Measurements from ENCODE around the gene ZNF761. TPM values are rescaled to one million over a fixed set of nuclear protein-coding genes. Genes with fewer than 3 reads are reported as not detected.
A peak's percentile ranks its signal among the peaks of the same experiment; 100 is the strongest.
"Not testable (repeated sequence)": the region's sequence is repeated elsewhere in the genome, so short reads cannot be mapped to it uniquely, and the experiment has no call there.

ZNF761 gene
- total and polyA plus RNA-seq, 2 experiments from 2014 or later: 11.3 to 11.7 TPM

DNA sequence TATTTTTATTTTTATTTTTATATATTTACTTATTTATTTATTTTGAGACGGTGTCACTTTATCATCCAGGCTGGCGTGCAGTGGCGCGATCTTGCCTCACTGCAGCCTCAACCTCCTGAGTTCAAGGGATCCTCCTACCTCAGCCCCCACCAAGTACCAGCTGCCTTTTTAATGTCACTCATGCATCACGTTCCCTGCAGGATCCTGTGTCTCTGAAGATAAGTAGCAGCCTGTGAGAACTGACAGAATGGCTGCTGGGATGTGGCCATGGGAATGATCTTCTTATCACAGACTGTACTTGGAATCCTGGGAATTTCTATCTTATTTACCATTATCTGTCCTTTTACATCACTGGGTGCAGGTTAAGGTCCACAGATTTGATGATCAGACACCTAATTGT, 9.2 kb upstream of the ZNF761 start:
- H3K9me3 ChIP-seq (ENCODE audit: low read depth): no peaks in the 10 kb centered on the region
- TF ChIP-seq CTCF (IDR thresholded peaks at IDR 0.05; ENCODE audit: low read depth, low read length): no peak
- no peaks in the 10 kb centered on the region for H3K27me3 ChIP-seq
- H3K4me1 ChIP-seq (ENCODE audit: low read depth): no peaks in the 10 kb centered on the region
- no peaks in the 10 kb centered on the region for H3K36me3 ChIP-seq
- no peak overlapping the region for H3K4me3 ChIP-seq
- H3K27ac ChIP-seq: no peak overlapping the region
- DNase-seq (ENCODE audit: low read depth in 1 of 2, low spot score in 1 of 2): no peak

DNA sequence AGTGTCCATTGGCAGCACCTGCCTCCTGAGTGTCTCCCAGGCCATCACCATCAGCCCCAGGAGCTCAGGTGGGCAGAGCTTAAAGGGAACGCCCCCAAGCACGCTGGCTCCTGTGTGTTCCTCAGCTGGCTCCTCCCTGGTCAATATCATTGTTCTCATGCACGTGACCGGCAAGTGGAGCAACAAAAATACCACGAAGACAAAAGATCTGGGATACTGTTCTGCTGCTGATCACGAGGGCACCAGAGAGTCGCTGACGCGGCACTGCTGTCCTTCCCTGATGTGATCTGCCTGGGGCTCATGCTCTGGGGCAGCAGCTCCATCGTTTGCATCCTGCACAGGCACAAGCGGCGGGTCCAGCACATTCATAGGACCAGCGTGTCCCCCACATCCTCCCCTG, 8.7 kb upstream of the ZNF761 start:
- H3K27ac ChIP-seq; H3K9me3 ChIP-seq (ENCODE audit: low read depth); H3K4me3 ChIP-seq; H3K36me3 ChIP-seq; DNase-seq (ENCODE audit: low read depth in 1 of 2, low spot score in 1 of 2); H3K4me1 ChIP-seq (ENCODE audit: low read depth); H3K27me3 ChIP-seq: not testable (repeated sequence)

- not testable (repeated sequence) for H3K36me3 ChIP-seq; H3K27ac ChIP-seq; H3K4me3 ChIP-seq; H3K27me3 ChIP-seq; H3K9me3 ChIP-seq (ENCODE audit: low read depth); H3K4me1 ChIP-seq (ENCODE audit: low read depth)
- DNase-seq (ENCODE audit: low read depth in 1 of 2, low spot score in 1 of 2): peak in 1 of 2 donors; percentile 16
- peak; percentile 6 for TF ChIP-seq CTCF (IDR thresholded peaks at IDR 0.05; ENCODE audit: low read depth, low read length)
These were observed 8.1 kb upstream of the ZNF761 start for GRCh38 chr19:53423680-53424079.

DNA sequence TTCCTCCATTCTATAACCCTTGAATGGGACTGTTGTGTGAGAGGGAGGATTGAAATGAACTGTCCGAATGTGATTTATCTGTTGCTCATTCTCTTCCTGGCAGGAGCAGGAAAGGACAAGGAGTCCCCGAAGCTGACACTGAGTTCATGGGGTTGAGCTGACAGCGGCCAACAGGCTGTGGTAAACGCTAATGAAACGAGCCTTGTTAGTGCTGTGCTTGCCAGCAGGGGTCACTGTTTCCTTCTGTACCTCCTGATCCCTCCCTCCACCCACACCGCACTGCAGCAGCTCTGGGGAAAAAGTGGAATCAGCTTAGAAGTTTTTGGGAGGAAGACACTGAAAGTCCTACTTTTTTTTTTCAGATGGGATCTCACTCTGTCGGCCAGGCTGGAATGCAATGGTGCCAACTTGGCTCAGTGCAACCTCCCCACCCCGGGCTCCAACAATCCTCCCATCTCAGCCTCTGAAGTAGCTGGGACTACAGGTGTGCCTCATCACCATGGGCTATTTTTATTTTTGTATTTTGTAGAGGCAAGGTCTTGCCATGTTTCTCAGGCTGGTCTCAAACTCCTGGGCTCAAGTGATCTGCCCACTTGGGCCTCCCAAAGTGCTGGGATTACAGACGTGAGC, 6.7 kb upstream of the ZNF761 start:
- Histone ChIP-seq H3K27me3 (no peaks in the 10 kb centered on the region), H3K27ac (no peak overlapping the region), H3K36me3 (no peaks in the 10 kb centered on the region), H3K4me3 (no peak overlapping the region), H3K9me3 (ENCODE audit: low read depth) (no peaks in the 10 kb centered on the region), H3K4me1 (ENCODE audit: low read depth) (no peaks in the 10 kb centered on the region)
- DNase-seq (ENCODE audit: low read depth in 1 of 2, low spot score in 1 of 2): peak; percentile 83 to 85
- peak; percentile 84 for TF ChIP-seq CTCF (IDR thresholded peaks at IDR 0.05; ENCODE audit: low read depth, low read length)

- peak; percentile 21 to 37 for DNase-seq (ENCODE audit: low read depth in 1 of 2, low spot score in 1 of 2)
- no peaks in the 10 kb centered on the region for H3K27me3 ChIP-seq
- H3K36me3 ChIP-seq: no peaks in the 10 kb centered on the region
- peak overlapping the region; percentile 82 for H3K4me3 ChIP-seq
- TF ChIP-seq CTCF (IDR thresholded peaks at IDR 0.05; ENCODE audit: low read depth, low read length): no peak
- no peaks in the 10 kb centered on the region for H3K9me3 ChIP-seq (ENCODE audit: low read depth)
- H3K27ac ChIP-seq: peak overlapping the region; percentile 70
- H3K4me1 ChIP-seq (ENCODE audit: low read depth): peaks cover 6% of the 10 kb centered on the region
These were observed 391 bp downstream of the ZNF761 start for GRCh38 chr19:53432088-53432661.

- H3K36me3 ChIP-seq; DNase-seq (ENCODE audit: low read depth in 1 of 2, low spot score in 1 of 2); H3K27me3 ChIP-seq; H3K4me3 ChIP-seq; H3K9me3 ChIP-seq (ENCODE audit: low read depth); H3K4me1 ChIP-seq (ENCODE audit: low read depth); H3K27ac ChIP-seq: not testable (repeated sequence)
These were observed 12.0 kb downstream of the ZNF761 start for GRCh38 chr19:53443809-53444208.

- not testable (repeated sequence) for H3K4me3 ChIP-seq; H3K27me3 ChIP-seq; H3K36me3 ChIP-seq; DNase-seq (ENCODE audit: low read depth in 1 of 2, low spot score in 1 of 2); H3K27ac ChIP-seq; H3K4me1 ChIP-seq (ENCODE audit: low read depth); H3K9me3 ChIP-seq (ENCODE audit: low read depth)
These were observed 15.4 kb downstream of the ZNF761 start for GRCh38 chr19:53447196-53447595.

All from cardiac muscle cell (in vitro differentiated cells and primary cell).